GM12875 (cell line): ENCODE measurements around the gene PTPN3.

ENCODE experiments used
- H3K4me3 ChIP-seq: one replicate; pipeline ENCODE4 v1.5.1; 2011; ENCODE audit warnings: low read depth, low read length, control low read depth
- CTCF ChIP-seq: IDR thresholded peaks from 2 replicates; pipeline ENCODE4 v1.5.1; 2011; ENCODE audit warnings: low read depth, mild to moderate bottlenecking, control low read depth, inconsistent platforms, low read length, moderate library complexity, borderline replicate concordance; ENCODE audit not compliant: insufficient read depth

The PTPN3 gene

DNA sequence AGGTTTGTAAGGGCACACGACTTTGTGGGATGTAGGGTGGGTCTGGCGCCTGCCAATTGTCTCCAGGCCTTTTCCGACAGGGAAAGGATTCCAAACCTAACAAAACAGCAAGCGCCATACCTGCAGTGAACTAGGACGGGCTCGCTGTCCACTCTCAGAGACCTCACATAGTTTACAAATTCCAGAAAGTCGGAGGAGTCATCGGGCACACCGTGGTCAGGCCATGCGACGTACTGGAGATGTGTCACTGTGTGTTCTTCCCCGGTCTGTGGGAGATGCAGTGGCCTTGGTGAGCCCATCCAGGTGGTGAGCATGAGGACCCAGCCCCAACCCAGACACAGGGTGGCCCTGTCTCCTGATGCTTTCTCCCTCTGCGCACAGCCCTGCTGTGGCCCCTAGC lies 115.9 kb downstream of the PTPN3 start:
- no peak overlapping the region for H3K4me3 ChIP-seq
- no peak for TF ChIP-seq CTCF

DNA sequence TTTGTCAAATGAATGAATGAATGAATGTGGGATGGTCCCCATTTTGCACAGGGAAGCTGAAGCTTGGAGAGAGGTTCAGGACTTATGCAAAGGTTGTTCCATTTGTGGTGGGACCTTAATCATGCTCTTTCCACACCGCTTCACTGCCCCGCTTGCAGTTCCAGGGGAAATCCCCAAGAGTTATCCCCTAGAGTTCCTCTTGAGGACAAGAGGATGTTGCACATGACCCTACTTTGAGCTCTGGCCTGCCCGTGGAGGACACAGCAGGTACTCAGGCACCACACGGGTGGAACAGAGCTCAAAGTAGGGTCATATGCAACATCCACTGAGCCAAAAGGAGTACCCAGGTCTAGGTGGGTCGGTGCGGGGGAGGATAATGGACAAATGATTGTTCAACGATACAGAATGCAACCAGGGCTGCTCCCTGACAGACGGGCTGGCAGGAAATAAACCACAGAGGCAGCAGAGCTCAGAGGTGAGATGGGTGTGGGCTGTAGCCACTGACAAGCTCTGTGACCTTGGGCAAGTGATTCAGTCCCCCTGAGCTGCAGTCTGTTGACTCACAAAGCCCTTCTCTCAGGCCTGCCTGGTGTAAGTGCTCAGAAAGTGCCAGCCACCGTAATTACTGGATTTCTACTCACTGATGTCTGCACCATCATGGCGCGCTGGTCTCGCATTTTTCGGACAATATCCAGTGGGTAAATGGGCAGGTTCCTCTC lies 116.9 kb downstream of the PTPN3 start:
- no peak for TF ChIP-seq CTCF
- peak overlapping the region; percentile 6 for H3K4me3 ChIP-seq

- no peak overlapping the region for H3K4me3 ChIP-seq
- TF ChIP-seq CTCF: no peak
Observed at GRCh38 chr9:109379513-109379912, 118.6 kb downstream of the PTPN3 start.

- no peak overlapping the region for H3K4me3 ChIP-seq
- no peak for TF ChIP-seq CTCF
Observed at GRCh38 chr9:109378316-109378715, 119.8 kb downstream of the PTPN3 start.

- no peak for TF ChIP-seq CTCF
- H3K4me3 ChIP-seq: no peak overlapping the region
Observed at GRCh38 chr9:109372246-109372645, 125.9 kb downstream of the PTPN3 start.

DNA sequence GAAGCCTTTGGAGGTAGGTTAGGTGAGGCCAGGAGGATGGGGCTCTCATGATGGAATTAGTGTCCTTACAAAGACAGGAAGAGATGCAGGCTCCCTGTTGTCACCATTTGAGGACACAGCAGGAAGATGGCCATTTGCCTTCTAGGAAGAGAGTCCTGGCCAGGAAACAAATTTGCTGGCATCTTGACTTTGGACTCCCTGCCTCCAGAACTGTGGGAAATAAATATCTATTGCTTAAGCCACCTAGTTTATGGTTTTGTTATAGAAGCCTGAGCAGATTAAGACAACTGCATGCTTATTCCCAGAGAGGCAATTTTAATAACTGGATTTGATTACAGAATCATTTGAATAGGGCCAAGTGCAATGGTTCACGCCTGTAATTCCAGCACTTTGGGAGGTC lies 126.7 kb downstream of the PTPN3 start:
- no peak overlapping the region for H3K4me3 ChIP-seq
- no peak for TF ChIP-seq CTCF

DNA sequence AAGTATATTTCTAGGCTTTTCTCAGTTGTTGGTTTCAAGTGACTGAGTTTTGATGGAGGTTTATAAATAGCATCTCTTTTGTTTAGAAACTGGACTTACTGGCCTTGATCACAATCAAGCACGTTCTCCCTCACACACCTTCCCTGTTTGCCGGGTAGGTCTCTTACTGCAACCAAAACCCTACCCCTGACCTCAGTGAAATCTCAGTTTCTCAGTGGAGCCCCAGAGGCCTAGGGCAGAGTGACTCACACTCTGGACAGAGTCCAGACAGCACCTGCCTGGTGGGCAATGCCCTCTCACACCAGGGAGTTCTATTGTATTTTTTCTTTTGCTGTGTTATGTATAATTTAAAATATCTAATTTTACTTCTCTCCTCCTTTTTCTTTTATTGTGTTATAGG lies 128.8 kb downstream of the PTPN3 start:
- no peak for TF ChIP-seq CTCF
- no peak overlapping the region for H3K4me3 ChIP-seq
